NCI-H2196 (cell line): Measurements from ENCODE around the gene FAM200C.

Source experiments
- DNase-seq: peaks from one replicate; lab custom pipeline; 2025; ENCODE audit not compliant: unreplicated experiment; lab: John Stamatoyannopoulos, UW

FAM200C gene

GRCh38 chr5:160419458-160420330 lies 19.8 kb upstream of the FAM200C start:
- no peak for DNase-seq

- DNase-seq, result peak; percentile 92
These were observed 19.0 kb upstream of the FAM200C start, which contains the start of gene SLU7 for GRCh38 chr5:160418561-160419457. SLU7 (minus strand) TSS chr5:160419081; CDS start chr5:160415294, 3,787 bp downstream.

- no peak for DNase-seq
These were observed 1.0 kb downstream of the FAM200C start for GRCh38 chr5:160398806-160399205.

- DNase-seq, result no peak
These were observed 2.4 kb downstream of the FAM200C start for GRCh38 chr5:160397492-160397891.

- DNase-seq, result no peak
These were observed 4.7 kb downstream of the FAM200C start for GRCh38 chr5:160395111-160395510.

- DNase-seq, result peak; percentile 47
These were observed 8.8 kb downstream of the FAM200C start for GRCh38 chr5:160390787-160391696.

- DNase-seq, result no peak
These were observed 12.4 kb downstream of the FAM200C start for GRCh38 chr5:160387445-160387844.

- no peak for DNase-seq
These were observed 14.4 kb downstream of the FAM200C start for GRCh38 chr5:160385496-160385895.

- no peak for DNase-seq
These were observed 15.2 kb downstream of the FAM200C start for GRCh38 chr5:160384681-160385080.

- no peak for DNase-seq
These were observed 17.5 kb downstream of the FAM200C start for GRCh38 chr5:160382346-160382745.

GRCh38 chr5:160380041-160380440 lies 19.8 kb downstream of the FAM200C start:
- no peak for DNase-seq

- DNase-seq, result no peak
These were observed 20.3 kb downstream of the FAM200C start for GRCh38 chr5:160379511-160379910.

GRCh38 chr5:160378330-160378729 lies 21.5 kb downstream of the FAM200C start:
- DNase-seq, result no peak

- no peak for DNase-seq
These were observed 22.2 kb downstream of the FAM200C start for GRCh38 chr5:160377651-160378050.

GRCh38 chr5:160376416-160376815 lies 23.4 kb downstream of the FAM200C start:
- DNase-seq, result no peak

- no peak for DNase-seq
These were observed 24.2 kb downstream of the FAM200C start for GRCh38 chr5:160375701-160376100.

- no peak for DNase-seq
These were observed 24.7 kb downstream of the FAM200C start for GRCh38 chr5:160375166-160375565.

GRCh38 chr5:160371294-160371693 lies 28.6 kb downstream of the FAM200C start:
- DNase-seq, result no peak

GRCh38 chr5:160370713-160371034 lies 29.2 kb downstream of the FAM200C start:
- no peak for DNase-seq

- no peak for DNase-seq
These were observed 29.7 kb downstream of the FAM200C start, which contains the start of gene C1QTNF2 for GRCh38 chr5:160369990-160370712. C1QTNF2 (minus strand) TSS chr5:160370626; CDS start chr5:160355011, 15,615 bp downstream.
